Aorta (tissue), 5 donors: ENCODE measurements around the gene ASB9. TPM values are rescaled to one million over a fixed set of nuclear protein-coding genes. Genes with fewer than 3 reads are reported as not detected.

Experiments used
- ATAC-seq: fragments of 200-7000 bp; cut with Tn5 transposase; one replicate; pipeline ENCODE4 v1.9.1; 2022; ENCODE audit warnings: moderate library complexity; ENCODE audit not compliant: low FRiP score
- DNase-seq, 2 donors: peaks; one replicate each; pipeline ENCODE4 v3.0.0-alpha.2; 2020
- H3K27ac ChIP-seq, 2 donors: one replicate each; pipeline ENCODE4 v1.5.1; 2013; ENCODE audit warnings: low read length in 2 of 2, mild to moderate bottlenecking in 2 of 2, moderate library complexity in 2 of 2, control low read depth in 1 of 2, inconsistent platforms in 1 of 2, low read depth in 1 of 2
- H3K27me3 ChIP-seq, 2 donors: one replicate each; pipeline ENCODE4 v1.6.1; 2013; ENCODE audit warnings: control low read depth in 1 of 2, low read length in 1 of 2, mild to moderate bottlenecking in 1 of 2, moderate library complexity in 1 of 2; ENCODE audit not compliant: insufficient read depth in 2 of 2, control insufficient read depth in 1 of 2
- H3K36me3 ChIP-seq, 2 donors: one replicate each; pipeline ENCODE4 v1.6.1; 2013; ENCODE audit warnings: control low read depth in 1 of 2, low read length in 1 of 2, mild to moderate bottlenecking in 1 of 2; ENCODE audit not compliant: insufficient read depth in 2 of 2, control insufficient read depth in 1 of 2
- H3K4me1 ChIP-seq, 2 donors: one replicate each; pipeline ENCODE4 v1.6.1; 2013; ENCODE audit warnings: low read length in 2 of 2, control low read depth in 1 of 2, mild to moderate bottlenecking in 1 of 2, moderate library complexity in 1 of 2; ENCODE audit not compliant: insufficient read depth in 2 of 2, control insufficient read depth in 1 of 2
- H3K4me3 ChIP-seq, 2 donors: one replicate each; pipeline ENCODE4 v1.5.1; 2013; ENCODE audit warnings: low read length in 2 of 2, control low read depth in 1 of 2, mild to moderate bottlenecking in 1 of 2
- H3K9me3 ChIP-seq: one replicate; pipeline ENCODE4 v1.6.1; 2013; ENCODE audit warnings: mild to moderate bottlenecking, low read length; ENCODE audit not compliant: control insufficient read depth
- WGBS, 2 donors: extraction: QIAGEN DNeasy Blood & Tissue Kit; methylation state at CpG; one replicate each; pipeline ENCODE4 v1.1.7; 2013; 5-methylcytosine and 5-hydroxymethylcytosine counted together
- intact Hi-C, 2 donors: fragments of 100-400 bp; cut with DNase I; formaldehyde crosslinking; loops; one replicate each; pipeline versions ENCODE4 v1.14.2 to v1.15.0; 2022
- polyA plus RNA-seq, 2 donors: library from polyadenylated mRNA; stranded (reverse); fragments of 200-250 nt; gene quantifications; one replicate each; pipeline ENCODE4 v1.2.3, GENCODE V29; 2013
- total RNA-seq, 2 donors: library from RNA; stranded (reverse); fragmentation: NEBNext Ultra II Directional; extraction: Animal tissue kit (Norgen Biotek cat#: 25700); gene quantifications; one replicate each; pipeline ENCODE4 v1.2.1, GENCODE V29; 2021
- donor health status: healthy with polysubstance abuse.
- donor health status: Bipolar disorder and iron deficiency.
- donor health status: DM: no; HTN: no; CAD: no.
- donor health status: DM: no; HTN: no; CAD: no.
- donor health status: DM: yes; HTN: yes; CAD: no.

The ASB9 gene
- total and polyA plus RNA-seq, 4 donors = 0.25 to 2.9 (median 1.1) TPM

DNA sequence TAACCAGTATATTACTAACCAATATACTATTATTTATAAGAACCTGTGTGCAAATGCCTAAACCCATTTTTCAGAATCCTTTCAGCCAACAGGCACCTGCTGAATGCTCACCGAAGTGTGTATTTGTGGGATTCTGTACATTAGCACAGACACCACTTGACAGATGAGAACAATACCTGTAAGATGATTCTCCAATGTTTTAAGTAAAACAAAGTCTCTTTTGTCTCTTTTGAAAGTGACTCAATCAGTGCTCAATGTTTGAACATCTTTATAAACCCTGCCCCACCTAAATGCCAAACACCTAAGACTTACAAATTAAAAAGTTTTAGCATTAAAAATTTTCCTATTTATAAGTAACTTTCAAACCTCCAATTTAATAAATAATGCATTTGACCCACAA lies 763 bp downstream of the ASB9 start:
- 85 to 94% methylated on average over 1 of the region's 1 CpG for WGBS, 2 donors
- no peak for DNase-seq
- Histone ChIP-seq H3K27me3 (no peaks in the 10 kb centered on the region), H3K9me3 (no peaks in the 10 kb centered on the region), H3K36me3 (no peaks in the 10 kb centered on the region), H3K4me3 (no peak overlapping the region), H3K27ac (no peak overlapping the region), H3K4me1 (no peaks in the 10 kb centered on the region)
- ATAC-seq = no peak
- intact Hi-C loops = no loop called here

DNA sequence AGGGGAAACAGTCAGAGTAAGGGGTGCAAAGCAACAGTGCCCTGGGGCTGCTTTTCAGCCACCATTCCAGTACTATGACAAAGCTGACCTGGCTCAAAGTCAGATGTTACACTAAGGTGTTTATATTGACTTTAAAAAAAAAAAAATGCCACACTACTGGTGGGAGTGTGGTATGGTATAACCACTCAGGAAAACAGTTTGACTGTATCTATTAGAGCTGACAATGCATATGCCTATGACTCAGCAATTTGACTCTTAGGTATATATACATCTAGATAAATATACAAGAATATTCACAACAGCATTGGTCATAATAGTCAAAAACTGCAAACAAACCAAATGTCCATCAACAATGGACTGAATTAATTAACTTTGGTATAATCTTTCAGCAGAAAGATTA lies 15.0 kb downstream of the ASB9 start:
- Histone ChIP-seq H3K9me3 (no peaks in the 10 kb centered on the region), H3K27ac (no peak overlapping the region), H3K4me3 (no peak overlapping the region), H3K36me3 (no peaks in the 10 kb centered on the region), H3K4me1 (no peaks in the 10 kb centered on the region), H3K27me3 (no peaks in the 10 kb centered on the region)
- DNase-seq (no peak), ATAC-seq (no peak)
- intact Hi-C loops = no loop called here

DNA sequence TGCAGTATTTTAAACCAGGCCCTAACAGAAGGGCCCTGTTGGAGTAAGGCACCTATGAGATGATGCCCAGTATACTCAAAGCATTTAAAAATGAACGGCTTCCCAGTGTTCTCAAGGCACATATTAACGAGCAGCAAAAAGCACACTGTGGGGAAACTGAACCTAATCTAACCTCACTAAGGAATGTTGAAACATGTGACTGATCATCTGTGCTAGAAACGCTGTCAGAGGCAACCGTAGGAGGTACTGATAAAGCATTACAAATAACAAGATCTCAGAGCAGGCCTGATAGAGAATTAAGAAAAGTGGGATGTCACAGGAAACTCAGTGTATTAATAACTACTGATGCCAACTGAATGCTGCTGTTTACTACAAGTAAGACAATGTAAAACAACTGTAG lies 24.0 kb downstream of the ASB9 start:
- intact Hi-C loops = no loop called here
- Histone ChIP-seq H3K4me3 (no peak overlapping the region), H3K36me3 (no peaks in the 10 kb centered on the region), H3K27me3 (no peaks in the 10 kb centered on the region), H3K9me3 (no peaks in the 10 kb centered on the region), H3K27ac (no peak overlapping the region), H3K4me1 (no peaks in the 10 kb centered on the region)
- DNase-seq (no peak), ATAC-seq (no peak)
- 54 to 55% methylated on average over 4 of the region's 4 CpGs for WGBS, 2 donors

DNA sequence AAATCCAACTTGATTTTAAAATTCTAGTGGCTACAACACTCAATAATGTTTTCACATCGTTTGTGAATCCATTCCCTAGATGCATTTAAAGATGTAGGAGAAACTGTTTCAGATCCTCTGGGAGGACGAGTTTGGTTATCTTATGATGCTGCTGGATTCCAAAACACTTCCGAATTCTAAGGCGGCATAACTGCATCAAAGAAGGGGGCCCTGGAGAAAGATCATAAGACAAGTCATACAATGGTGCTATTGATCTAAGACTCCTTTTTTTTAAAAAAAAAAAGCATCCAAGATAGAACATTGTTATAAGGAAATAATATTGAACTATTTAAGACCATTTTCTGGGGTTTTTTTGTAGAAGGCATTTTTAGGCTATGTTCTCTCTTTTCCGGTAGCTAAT lies 25.5 kb downstream of the ASB9 start:
- no peak for DNase-seq
- WGBS, 2 donors = 69 to 81% methylated on average over 5 of the region's 5 CpGs
- Histone ChIP-seq H3K9me3 (no peaks in the 10 kb centered on the region), H3K27me3 (no peaks in the 10 kb centered on the region), H3K4me3 (no peak overlapping the region), H3K4me1 (no peaks in the 10 kb centered on the region), H3K27ac (no peak overlapping the region), H3K36me3 (no peaks in the 10 kb centered on the region)
- intact Hi-C loops = loop anchor here (5.0 kb wide), 2 partner anchors 1202 to 1207 kb away; no protein-coding TSS in a partner anchor
- ATAC-seq = no peak

DNA sequence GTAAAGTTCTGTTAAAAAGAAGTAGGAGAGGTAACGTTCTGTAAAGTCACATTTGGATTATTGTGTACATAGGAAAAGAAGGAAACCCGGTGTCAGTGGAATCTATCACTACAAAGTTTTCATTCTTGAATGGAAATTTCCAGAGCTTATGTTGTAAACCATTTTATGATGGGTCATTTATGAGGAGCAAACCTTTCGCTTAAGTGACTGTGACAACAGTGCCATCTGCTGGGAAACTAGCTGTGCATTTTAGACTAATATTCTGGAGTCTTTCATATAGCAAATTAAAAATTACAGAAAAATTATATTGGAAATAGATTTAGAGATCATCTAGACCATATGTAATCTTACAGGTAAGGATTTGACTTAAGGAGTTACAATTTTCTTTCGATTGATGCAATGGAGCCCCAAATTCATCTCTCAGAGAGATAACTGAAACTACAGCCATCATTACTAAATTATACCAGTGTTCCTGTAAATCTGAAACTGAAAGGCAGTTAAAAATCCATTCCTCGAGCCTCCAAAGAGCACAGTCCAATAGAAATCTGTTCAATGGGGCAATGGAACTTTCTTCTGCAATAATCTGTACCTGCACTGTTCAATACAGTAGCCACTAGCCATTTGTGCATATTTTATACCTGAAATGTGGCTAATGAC lies 26.9 kb downstream of the ASB9 start:
- 8 to 9% methylated on average over 5 of the region's 5 CpGs for WGBS, 2 donors
- Histone ChIP-seq H3K27me3 (no peaks in the 10 kb centered on the region), H3K4me3 (no peak overlapping the region), H3K9me3 (no peaks in the 10 kb centered on the region), H3K4me1 (no peaks in the 10 kb centered on the region), H3K27ac (no peak overlapping the region), H3K36me3 (no peaks in the 10 kb centered on the region)
- ATAC-seq = no peak
- intact Hi-C loops = loop anchor here (5.0 kb wide), 2 partner anchors 1201 to 1206 kb away; no protein-coding TSS in a partner anchor
- DNase-seq = no peak

DNA sequence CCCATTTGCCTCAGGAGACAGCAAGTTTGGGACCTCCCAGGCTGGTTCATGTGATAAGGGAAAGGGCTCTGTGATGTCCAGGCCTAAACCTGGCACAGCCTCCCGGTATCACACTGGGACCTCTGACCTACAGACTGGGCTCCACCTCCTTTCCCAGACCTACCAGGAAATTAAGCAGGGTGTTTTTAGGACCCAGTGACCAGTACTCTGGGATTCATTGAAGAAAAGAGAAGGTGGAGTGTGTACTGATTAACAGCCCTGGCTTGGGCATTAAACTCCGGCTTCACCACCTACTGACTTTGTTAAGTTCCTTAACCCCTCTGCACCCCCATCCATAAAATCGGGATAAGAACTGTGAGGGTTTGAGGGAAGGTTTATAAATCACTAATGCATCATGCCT lies 28.6 kb downstream of the ASB9 start:
- no peak for ATAC-seq
- Histone ChIP-seq H3K27ac (no peak overlapping the region), H3K27me3 (no peaks in the 10 kb centered on the region), H3K36me3 (no peaks in the 10 kb centered on the region), H3K9me3 (no peaks in the 10 kb centered on the region), H3K4me3 (no peak overlapping the region), H3K4me1 (no peaks in the 10 kb centered on the region)
- intact Hi-C loops = loop anchor here (5.0 kb wide), 2 partner anchors 1199 to 1204 kb away; no protein-coding TSS in a partner anchor
- DNase-seq = no peak
- 42 to 48% methylated on average over 3 of the region's 3 CpGs for WGBS, 2 donors

DNA sequence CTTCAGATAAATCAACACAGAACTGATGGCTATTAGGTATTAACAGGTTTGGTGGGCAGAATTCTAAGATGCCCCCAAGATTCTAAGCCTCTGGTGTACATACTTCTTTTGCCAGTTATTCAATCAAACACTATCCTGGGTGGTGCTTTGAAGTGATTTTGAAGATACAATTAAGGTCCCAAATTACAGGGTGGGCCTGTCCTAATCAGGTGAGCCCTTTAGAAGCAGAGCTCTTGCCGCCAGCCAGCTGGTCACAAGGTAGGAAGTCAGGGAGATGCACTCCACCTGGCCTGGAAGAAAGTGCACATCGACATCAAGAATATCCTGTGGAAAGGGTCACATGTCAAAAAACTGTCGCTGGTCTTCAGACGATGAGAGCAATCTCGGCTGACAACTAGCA lies 29.5 kb downstream of the ASB9 start:
- intact Hi-C loops = loop anchor here (5.0 kb wide), 2 partner anchors 1198 to 1203 kb away; no protein-coding TSS in a partner anchor
- DNase-seq (no peak), ATAC-seq (no peak)
- H3K27ac ChIP-seq = no peak overlapping the region
- H3K36me3 ChIP-seq = no peaks in the 10 kb centered on the region
- no peaks in the 10 kb centered on the region for H3K4me1 ChIP-seq
- no peaks in the 10 kb centered on the region for H3K27me3 ChIP-seq
- H3K9me3 ChIP-seq = no peaks in the 10 kb centered on the region
- WGBS, 2 donors = 92 to 95% methylated on average over 5 of the region's 5 CpGs
- no peak overlapping the region for H3K4me3 ChIP-seq

DNA sequence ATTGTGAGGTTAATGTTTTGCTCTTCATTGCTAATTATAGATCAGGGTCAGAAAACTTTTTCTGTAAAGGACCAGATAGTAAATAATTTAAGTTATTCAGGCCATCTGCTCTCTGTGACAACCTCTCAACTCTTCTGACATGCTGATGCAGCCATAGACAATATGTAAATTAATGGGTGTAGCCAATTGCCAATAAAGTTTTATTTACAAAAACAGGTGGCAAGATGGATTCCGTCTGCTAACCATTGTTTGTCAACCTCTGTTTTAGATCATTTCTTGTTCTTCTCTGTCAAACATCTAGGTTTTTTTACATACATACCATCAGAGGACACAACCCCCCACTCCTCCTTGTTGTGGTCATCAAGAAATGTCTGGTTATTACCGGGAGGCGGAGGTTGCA lies 33.7 kb downstream of the ASB9 start:
- intact Hi-C loops = no loop called here
- H3K4me3 ChIP-seq = no peak overlapping the region
- H3K27me3 ChIP-seq = no peaks in the 10 kb centered on the region
- H3K4me1 ChIP-seq = no peaks in the 10 kb centered on the region
- WGBS, 2 donors = 81 to 85% methylated on average over 3 of the region's 3 CpGs
- no peak for ATAC-seq
- H3K27ac ChIP-seq = no peak overlapping the region
- no peak for DNase-seq
- no peaks in the 10 kb centered on the region for H3K9me3 ChIP-seq
- H3K36me3 ChIP-seq = no peaks in the 10 kb centered on the region

DNA sequence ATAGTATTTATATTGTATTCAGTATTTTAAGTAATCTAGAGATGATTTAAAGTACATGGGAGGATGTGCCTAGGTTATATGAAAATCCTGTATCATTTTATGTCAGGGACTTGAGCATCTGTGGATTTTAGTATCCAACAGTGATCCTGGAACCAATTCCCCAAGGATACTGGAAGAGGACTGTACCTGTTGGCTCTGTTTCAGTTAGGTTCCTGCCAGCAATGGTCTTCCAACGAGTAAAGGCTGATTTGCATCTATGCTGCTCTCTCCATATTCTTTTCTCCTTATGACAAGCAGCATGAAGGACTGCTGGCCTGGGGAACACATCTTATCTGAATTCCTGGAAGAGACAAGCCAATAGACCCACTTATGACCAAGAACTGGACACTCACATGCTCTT lies 34.9 kb downstream of the ASB9 start:
- Histone ChIP-seq H3K27ac (no peak overlapping the region), H3K36me3 (no peaks in the 10 kb centered on the region), H3K4me3 (no peak overlapping the region), H3K27me3 (no peaks in the 10 kb centered on the region), H3K4me1 (no peaks in the 10 kb centered on the region), H3K9me3 (no peaks in the 10 kb centered on the region)
- no peak for ATAC-seq
- intact Hi-C loops = no loop called here
- WGBS, 2 donors = 38 to 43% methylated on average over 1 of the region's 1 CpG
- no peak for DNase-seq
